ENCODE data around the gene NR1I2.

The NR1I2 gene

DNA sequence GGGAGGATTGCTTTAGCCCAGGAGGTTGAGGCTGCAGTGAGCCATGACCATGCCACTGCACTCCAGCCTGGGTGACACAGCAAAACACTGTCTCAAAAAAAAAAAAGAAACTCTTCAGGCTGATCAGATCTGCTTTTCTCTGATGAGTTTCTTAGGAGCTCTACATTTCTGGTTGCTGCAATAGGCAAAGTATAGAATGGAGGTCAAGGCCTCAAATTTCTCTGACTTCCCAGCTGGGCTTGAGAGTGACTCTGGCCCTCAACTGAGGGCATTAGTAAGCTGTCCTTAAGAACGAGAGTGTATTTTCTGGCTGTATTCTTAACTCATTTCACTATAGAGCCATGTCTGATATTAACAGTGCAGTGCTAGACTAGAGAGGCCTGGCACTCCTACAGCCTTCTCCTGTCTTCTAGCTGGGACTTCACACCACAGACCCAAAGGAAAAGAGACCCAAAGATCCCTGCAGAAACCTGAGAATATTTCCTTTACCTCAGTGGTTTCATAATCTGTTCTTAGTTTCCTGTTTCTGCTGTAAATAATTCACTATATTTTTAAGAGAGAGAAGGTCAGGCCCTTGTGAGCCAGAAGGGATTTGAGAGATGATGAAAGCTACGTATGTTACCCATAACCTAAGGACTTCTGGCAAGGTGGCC, 2.0 kb upstream of the NR1I2 start:
- no peak for DNase-seq

DNA sequence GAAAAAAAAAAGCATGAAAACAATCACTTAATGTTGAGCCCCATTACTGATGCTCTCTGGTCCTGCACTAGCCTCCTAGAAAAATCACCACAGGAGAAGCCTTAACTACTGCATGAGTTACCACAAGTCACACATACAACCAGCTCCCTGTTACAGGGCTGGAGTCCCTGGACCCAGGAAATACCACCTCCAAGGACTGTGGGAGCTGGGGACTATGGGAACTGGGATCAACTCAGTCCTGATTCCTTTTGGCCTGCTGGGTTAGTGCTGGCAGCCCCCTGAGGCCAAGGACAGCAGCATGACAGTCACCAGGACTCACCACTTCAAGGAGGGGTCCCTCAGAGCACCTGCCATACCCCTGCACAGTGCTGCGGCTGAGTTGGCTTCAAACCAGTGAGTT, 559 bp downstream of the NR1I2 start:
- no peak for DNase-seq

DNA sequence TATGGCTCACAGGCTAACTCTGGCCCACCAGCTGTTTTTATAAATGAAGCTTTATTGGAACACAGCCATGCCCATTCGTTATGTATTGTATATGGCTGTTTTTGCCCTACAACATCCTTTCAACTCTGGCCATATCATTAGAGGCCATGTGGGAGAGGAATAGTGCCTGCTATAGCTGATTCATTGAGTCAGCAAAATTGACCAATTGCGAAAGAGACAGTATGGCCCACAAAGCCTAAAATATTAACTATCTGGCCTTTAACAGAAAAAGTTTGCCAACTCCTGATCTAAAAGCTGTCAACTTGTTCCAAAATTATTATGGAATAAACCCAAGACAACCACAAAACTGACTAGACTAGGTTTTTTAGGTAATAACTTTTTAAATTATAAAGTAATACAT, 1.4 kb downstream of the NR1I2 start:
- no peak for DNase-seq

DNA sequence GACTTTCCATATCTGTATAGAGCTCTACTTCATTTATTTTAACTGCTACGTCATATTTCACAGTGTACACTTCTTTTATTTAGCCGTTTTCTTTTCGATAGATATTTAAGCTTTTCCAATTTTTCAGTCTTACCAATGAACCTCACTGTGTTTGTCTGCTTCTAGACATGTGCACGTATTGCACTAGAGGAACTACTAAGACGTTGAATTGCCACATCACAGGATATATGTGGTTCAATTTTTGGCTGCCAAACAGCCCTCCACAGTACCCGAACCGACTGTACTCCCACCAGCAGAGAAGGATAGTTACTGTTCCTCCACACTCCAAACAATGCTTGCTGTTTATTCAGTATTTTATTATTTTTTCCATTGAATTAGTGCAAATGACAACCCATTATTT, 2.0 kb downstream of the NR1I2 start:
- no peak for DNase-seq

DNA sequence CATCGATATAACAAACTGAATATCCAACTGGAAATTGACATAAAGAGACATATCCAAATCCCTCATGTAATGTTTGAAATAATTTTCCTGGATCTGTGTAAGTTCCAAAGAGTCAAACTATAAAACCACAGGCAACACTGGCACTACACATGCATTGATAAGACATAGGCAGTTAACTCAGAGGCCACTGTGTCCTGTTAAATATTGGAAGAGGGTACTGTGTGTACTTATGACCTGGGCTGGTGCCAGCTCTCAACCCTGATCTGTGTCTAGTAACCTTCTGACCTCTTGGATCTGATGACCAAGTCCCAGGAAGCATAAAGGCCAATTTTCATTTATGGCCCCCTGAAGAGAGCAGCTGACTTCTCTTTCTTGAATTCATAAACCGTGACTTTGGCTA, 4.5 kb downstream of the NR1I2 start:
- DNase-seq, result no peak

DNA sequence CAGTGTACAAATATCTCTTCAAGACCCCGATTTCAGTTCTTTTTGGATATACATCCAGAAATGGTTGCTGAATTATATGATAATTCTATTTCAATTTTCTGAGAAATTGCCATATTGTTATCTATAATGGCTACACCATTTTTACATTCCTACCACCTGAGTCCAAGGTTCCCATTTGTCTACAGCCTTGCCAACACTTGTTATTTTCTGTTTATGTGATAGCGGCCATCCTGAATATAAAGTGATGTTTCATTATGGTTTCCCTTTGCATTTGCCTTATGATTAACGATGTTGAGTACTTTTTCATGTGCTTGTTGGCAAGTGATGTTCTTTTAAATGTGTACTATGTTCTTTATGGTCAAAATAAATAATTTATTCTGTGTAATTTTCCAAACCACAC, 8.5 kb downstream of the NR1I2 start:
- no peak for DNase-seq

DNA sequence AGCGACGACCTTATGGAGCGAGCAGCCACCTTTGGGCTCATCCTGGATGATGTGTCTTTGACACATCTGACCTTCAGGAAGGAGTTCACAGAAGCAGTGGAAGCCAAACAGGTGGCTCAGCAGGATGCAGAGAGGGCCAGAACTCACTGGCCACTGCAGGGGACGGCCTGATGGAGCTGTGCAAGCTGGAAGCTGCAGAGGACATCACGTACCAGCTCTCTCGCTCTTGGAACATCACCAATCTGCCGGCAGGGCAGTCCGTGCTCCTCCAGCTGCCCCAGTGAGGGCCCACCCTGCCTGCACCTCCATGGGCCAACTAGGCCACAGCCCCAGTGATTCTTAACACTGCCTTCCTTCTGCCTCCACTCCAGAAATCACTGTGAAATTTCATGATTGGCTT, 10.4 kb downstream of the NR1I2 start:
- no peak for DNase-seq

DNA sequence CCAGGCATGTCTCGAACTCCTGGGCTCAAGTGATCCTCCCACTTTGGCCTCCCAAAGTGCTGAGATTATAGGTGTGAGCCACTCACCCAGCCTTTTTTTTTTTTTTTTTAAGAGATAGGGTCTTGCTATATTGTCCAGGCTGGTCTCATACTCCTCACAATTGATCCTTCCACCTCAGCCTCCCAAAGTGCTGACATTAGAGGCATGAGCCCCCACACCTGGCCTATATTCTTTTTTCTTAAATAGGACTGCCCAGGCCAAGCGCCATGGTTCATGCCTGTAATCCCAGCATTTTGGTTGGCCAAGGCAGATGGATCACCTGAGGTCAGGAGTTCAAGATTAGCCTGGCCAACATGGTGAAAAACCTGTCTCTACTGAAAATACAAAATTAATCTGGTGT, 12.5 kb downstream of the NR1I2 start:
- no peak for DNase-seq

DNA sequence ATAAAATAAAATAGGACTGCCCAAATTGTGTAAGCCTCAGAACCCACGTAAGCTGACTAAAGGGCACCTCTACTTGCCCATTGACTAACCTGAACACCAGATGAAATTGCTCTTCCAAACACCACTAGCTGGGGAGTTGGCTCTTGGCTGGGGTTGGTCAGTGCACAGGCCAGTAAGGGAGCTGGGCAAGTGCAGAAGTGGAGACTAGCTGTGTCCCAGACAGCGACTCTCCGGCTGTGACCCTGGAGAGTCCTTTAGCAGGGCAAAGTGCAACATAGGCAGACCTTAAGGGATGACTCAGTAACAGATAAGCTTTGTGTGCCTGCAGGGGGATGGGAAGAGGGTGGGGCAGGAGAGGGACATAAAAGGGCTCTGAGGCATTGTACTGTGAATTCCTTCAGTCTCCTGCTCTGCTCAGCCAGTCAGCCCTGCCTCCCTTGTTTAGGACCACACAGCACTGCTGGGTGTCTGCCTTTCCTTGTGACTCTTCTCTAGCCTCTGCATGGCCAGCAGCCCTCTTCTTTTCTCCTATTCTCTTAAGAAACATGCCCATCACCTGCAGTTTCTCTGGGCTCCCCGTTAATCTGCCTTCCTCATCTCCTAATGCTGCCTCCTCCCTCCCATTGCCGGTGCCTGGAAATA, 13.2 kb downstream of the NR1I2 start:
- DNase-seq, result no peak

DNA sequence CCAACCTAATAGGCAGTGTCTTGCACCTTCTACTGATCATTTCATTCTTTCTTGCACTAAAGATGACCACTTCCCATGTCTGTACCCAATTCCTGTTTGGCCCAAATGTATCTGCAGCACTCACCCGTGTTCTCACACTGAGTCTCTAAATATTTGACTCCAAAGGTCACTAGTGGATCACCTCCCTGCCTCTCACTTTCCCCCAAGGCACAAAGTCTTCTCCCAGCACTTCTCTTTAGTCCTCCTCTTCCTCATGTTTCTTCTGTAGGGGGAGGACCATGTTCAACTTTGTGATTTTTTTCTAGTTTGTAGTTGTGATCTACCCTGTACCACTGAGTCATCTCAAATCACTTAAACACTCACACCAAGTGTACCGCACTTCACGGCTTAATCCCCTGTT, 13.9 kb downstream of the NR1I2 start:
- DNase-seq, result no peak

DNA sequence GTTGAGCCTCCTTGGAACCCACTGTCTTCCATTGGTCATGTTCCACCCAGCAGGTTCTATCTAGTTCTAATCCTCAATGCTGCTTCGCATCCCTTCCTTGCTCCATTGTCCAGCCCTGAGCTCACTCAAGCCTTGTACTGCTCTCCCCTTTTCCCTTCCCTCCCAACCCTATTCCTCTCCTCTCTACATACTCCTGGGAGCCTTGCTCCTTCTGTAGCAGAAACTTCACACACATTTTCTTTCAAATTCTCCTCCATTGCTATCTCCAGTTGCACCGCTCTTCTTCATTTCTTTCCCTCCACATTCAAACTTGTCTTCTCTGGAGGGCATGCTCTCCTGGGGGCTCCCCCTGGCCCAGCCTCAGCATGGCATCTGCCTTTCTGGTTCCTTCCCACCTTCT, 14.5 kb downstream of the NR1I2 start:
- no peak for DNase-seq

DNA sequence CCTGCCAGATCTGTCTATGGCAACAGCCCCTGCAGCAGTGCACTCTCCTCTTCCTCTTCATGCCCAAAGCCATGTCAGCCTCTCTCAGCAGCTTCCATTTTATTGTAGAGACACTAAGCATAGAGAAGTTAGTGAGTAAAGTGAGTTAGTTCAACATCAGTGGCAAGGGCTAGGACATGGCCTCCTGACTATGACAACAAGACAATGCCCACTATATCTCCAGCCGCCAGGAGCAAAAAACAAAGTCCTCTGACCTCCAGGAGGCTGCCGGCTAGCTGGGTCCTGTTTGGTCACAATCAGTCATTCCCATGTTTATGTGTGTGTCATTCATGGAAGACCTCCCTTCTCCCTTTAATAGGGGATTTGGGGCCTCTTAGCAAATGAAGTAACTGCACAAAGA, 14.9 kb downstream of the NR1I2 start:
- DNase-seq, result no peak

DNA sequence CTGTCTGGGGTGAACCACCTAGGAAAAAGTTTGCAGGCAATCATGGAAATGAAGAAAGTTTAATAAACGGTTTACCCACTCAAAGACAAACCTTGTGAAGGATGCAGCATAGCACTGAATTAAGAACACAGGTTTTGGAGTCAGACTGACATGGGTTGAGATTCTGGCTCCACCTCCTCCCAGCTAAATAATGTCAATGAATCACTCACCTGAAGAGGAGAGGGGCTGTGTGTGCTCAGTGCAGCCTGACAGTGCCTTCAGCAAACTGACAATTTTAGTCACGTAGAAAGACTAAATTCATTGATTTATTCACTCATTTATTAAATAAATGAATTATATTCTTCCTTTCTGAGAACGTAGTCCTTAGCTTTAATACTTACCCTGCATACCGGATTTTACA, 18.9 kb downstream of the NR1I2 start:
- DNase-seq, result no peak

DNA sequence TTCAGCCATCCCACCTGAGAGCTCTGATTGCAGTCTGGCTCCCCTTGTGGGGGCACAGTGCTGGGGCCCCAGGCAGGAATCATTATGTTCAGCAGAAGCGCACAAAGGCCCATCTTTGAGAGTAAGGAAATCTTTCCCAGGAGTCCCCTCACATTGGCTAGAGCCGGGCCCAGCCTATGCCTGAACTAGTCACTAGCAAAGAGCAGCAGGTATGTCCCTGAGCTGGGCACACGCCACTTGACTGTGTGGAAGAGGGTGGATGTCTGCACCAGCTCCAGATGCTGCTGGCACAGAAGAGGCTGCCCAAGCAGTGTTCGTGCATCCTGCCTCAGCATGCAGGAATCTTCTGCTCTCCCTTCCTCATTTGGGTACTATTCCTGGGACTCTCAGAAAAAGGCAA, 26.3 kb downstream of the NR1I2 start:
- DNase-seq, result no peak

DNA sequence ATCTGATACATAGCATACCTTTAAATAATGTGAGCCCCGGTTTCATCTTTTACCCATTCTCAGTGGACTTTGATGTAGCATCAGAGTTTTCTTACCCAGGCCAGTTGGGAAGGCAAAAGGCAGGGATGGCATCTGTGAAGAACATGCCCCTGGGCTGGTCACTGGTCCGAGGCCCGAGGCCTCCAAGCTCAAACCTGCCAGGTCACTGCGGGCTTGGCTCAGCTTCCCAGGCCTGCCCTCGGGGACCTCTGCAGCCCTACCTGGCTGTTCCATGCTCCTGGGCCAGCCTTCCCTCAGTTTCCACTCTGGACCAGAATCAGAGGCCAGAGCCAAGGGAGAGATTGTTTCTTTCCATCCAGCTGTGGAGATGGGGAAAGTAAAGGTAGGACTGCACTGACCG, 26.9 kb downstream of the NR1I2 start:
- no peak for DNase-seq

DNA sequence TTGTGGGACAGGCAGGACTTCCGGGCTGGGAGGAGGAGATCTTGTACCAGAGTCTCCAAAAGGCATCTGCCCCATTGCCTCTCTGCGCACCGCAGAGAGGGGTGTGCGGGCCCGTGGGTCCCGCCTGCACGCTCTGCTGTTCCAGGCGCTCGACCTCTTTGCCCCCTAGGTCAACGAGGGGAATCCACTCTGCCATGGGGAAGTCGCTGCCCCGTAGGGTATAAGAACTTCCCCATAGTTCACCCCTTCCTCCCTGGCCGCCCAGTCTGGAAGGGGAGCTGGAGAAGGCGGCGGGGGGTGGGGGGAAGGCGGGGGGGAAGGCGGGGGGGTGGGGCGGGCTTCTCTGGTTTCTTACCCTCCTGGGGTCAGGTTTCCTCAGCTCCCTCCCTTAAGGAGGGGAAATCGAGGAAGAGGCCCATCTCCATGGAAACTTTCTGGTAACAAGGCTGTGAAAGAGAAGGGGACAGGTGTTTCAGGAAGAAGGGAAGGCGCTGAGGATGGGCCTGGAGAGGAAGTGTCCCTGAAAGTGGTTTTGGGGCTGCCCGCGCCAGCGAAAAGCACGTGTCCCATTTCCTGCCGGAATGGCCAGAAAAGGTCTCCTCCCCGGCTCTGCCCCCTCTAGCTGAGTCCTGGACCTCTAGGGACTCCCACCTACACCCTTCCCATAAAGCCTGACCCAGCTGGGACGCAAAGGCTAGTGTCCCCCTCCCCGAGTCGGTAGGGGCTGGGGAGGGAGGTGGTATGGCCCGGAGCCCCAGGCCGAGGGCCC, 27.5 kb downstream of the NR1I2 start:
- DNase-seq, result no peak

DNA sequence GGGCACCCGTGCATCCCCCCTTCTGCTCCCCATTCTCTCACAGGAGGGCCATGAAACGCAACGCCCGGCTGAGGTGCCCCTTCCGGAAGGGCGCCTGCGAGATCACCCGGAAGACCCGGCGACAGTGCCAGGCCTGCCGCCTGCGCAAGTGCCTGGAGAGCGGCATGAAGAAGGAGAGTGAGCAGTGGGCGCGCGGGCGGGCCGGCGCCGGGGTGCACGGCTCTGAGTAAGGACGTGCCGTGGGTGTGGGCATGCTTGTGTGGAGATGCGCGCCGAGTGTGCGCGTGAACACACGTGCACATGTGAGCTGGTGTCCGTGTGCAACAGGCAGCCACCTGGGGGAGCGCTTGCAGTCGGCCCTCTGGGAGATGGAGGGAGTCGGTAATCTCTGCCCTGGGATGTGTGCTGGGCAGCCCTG, 28.1 kb downstream of the NR1I2 start:
- no peak for DNase-seq

DNA sequence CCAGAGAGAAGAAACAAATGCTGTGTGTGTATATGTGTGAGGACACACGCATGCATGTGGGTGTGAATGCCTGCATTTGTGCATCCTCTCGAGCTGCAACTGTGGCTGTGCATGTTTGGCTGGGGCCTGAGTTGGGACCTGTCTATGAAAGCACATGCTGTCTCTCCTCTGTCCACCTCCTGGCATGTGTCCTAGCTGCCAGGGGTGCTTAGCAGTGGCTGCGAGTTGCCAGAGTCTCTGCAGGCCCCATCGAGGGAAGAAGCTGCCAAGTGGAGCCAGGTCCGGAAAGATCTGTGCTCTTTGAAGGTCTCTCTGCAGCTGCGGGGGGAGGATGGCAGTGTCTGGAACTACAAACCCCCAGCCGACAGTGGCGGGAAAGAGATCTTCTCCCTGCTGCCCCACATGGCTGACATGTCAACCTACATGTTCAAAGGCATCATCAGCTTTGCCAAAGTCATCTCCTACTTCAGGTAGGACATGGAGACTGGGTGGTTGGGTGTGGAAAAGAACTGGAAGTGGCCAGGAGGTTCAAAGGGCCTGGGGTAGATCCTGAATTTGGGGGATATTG, 30.7 kb downstream of the NR1I2 start:
- DNase-seq, result no peak

DNA sequence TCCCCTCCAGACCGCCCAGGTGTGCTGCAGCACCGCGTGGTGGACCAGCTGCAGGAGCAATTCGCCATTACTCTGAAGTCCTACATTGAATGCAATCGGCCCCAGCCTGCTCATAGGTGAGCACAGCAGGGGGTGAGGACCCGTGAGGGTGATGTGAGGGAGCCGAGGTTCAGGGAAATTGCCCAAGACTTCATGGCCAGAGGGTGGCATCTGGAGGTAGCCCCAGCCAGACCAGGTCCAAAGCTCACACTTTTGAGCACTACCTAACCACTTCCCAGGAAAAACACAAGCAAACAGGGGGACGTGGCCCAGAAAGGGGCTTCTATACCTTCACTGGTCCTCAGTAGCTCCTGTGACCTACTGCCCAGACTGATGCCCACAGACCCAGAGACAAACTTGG, 33.8 kb downstream of the NR1I2 start:
- DNase-seq, result no peak

DNA sequence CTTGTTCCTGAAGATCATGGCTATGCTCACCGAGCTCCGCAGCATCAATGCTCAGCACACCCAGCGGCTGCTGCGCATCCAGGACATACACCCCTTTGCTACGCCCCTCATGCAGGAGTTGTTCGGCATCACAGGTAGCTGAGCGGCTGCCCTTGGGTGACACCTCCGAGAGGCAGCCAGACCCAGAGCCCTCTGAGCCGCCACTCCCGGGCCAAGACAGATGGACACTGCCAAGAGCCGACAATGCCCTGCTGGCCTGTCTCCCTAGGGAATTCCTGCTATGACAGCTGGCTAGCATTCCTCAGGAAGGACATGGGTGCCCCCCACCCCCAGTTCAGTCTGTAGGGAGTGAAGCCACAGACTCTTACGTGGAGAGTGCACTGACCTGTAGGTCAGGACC, 35.2 kb downstream of the NR1I2 start:
- DNase-seq, result no peak

DNA sequence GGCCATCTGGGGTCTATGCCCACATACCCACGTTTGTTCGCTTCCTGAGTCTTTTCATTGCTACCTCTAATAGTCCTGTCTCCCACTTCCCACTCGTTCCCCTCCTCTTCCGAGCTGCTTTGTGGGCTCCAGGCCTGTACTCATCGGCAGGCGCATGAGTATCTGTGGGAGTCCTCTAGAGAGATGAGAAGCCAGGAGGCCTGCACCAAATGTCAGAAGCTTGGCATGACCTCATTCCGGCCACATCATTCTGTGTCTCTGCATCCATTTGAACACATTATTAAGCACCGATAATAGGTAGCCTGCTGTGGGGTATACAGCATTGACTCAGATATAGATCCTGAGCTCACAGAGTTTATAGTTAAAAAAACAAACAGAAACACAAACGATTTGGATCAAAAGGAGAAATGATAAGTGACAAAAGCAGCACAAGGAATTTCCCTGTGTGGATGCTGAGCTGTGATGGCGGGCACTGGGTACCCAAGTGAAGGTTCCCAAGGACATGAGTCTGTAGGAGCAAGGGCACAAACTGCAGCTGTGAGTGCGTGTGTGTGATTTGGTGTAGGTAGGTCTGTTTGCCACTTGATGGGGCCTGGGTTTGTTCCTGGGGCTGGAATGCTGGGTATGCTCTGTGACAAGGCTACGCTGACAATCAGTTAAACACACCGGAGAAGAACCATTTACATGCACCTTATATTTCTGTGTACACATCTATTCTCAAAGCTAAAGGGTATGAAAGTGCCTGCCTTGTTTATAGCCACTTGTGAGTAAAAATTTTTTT, 35.9 kb downstream of the NR1I2 start:
- DNase-seq, result no peak

DNA sequence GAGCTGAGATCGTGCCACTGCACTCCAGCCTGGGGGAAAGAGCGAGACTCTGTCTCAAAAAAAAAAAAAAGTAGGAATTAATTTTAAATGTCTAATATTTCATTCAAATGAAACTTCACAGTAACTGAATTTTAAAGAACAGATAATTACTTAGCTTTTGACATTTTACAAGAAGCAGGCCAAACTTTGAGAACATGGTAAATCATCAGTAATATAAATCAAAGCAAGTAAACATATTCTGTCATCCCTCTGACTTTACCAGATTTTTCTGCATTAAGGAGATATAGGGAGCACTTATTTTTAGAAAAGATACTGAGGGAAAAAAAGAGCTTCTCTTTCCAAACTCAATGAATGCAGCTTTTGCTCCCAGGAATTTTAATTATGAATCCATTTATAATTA, 37.0 kb downstream of the NR1I2 start:
- no peak for DNase-seq

DNA sequence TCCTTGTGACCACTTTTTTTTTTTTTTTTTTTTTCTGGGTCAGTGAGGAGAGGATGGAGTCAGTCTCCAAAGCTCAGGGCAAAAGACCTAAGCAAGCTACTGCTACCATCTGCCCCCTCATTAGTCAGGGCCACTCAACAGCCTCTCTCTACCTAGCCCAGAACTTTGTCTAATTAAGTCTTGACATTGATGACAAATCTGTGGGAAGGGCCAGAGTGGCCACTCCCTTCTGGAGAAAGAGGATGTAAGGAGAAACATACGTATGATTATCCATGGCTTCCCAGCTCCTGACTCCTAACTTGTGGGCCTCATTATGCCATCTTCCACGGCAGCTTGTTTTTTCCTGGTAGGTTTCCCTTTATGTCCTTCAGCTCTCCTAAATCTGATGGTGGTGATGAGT, 37.9 kb downstream of the NR1I2 start:
- DNase-seq, result no peak
